H1 (cell line): ENCODE results near the gene LCN9. TPM values are rescaled to one million over a fixed set of nuclear protein-coding genes. Genes with fewer than 3 reads are reported as not detected.

ENCODE experiments used
- CTCF ChIA-PET: fragments of 300-600 bp; sonication (Branson Sonifier 250); formaldehyde crosslinking; loops from one replicate; lab custom pipeline; 2021; ENCODE audit not compliant: partially characterized antibody; lab: Charles Lee
- POLR2A ChIA-PET: fragments of 300-600 bp; sonication (Branson Sonifier 250); formaldehyde crosslinking; loops from one replicate; lab custom pipeline; 2021; ENCODE audit warnings: inconsistent platforms; ENCODE audit not compliant: partially characterized antibody; lab: Charles Lee
- DNase-seq, 2 experiments: peaks; one replicate each; pipeline versions ENCODE4 v3.0.0 to v3.0.0-alpha.2; 2010 to 2022; ENCODE audit warnings: low spot score in 2 of 2, low read depth in 1 of 2, mixed read lengths in 1 of 2
- FAIRE-seq: peaks from 2 replicates; lab custom pipeline; 2011; peaks lifted over from hg19 to GRCh38; lab: Jason Lieb, UNC
- H2AFZ ChIP-seq: 2 replicates; pipeline ENCODE4 v1.8.1; 2012; ENCODE audit warnings: low read length, inconsistent platforms
- H2AK5ac ChIP-seq: 2 replicates; pipeline ENCODE4 v1.6.1; 2013; ENCODE audit warnings: low read depth, low read length
- H2BK120ac ChIP-seq: replicated peaks from 2 replicates; pipeline ENCODE3; 2013; ENCODE audit warnings: low read depth, low read length, inconsistent platforms
- H2BK12ac ChIP-seq: 2 replicates; pipeline ENCODE4 v1.6.1; 2013; ENCODE audit warnings: low read depth, low read length
- H2BK15ac ChIP-seq: 2 replicates; pipeline ENCODE4 v1.6.1; 2013; ENCODE audit warnings: low read length
- H2BK20ac ChIP-seq: 2 replicates; pipeline ENCODE4 v1.6.1; 2013; ENCODE audit warnings: low read length
- H2BK5ac ChIP-seq: 2 replicates; pipeline ENCODE4 v1.6.1; 2013; ENCODE audit warnings: low read depth, low read length
- H3K14ac ChIP-seq: 2 replicates; pipeline ENCODE4 v1.6.1; 2013; ENCODE audit warnings: inconsistent platforms; ENCODE audit not compliant: insufficient read length
- H3K18ac ChIP-seq: 2 replicates; pipeline ENCODE4 v1.6.1; 2013; ENCODE audit warnings: low read length; ENCODE audit errors: extremely low read depth
- H3K23ac ChIP-seq: 2 replicates; pipeline ENCODE4 v1.6.1; 2013; ENCODE audit warnings: inconsistent platforms; ENCODE audit not compliant: insufficient read length
- H3K23me2 ChIP-seq: 2 replicates; pipeline ENCODE4 v1.6.1; 2013; ENCODE audit warnings: low read depth, low read length
- H3K27ac ChIP-seq: 2 replicates; pipeline ENCODE4 v1.6.1; 2011; ENCODE audit warnings: low read depth, low read length, inconsistent platforms
- H3K27me3 ChIP-seq, 4 experiments: replicated peaks in 1 of 4; 1 replicate in 1 of 4; 2 replicates in 3 of 4; pipeline versions ENCODE4 v1.6.1 to v1.8.1; 2011 to 2013; ENCODE audit warnings: low read length in 3 of 4, mild to moderate bottlenecking in 3 of 4, inconsistent platforms in 2 of 4, mixed read lengths in 2 of 4, moderate library complexity in 1 of 4; ENCODE audit not compliant: control insufficient read depth in 3 of 4, insufficient read depth in 3 of 4; ENCODE audit errors: extremely low read depth in 1 of 4
- H3K36me3 ChIP-seq, 4 experiments: 2 replicates each; pipeline versions ENCODE4 v1.6.1 to v1.8.1; 2011 to 2013; ENCODE audit warnings: mild to moderate bottlenecking in 4 of 4, low read length in 3 of 4, moderate library complexity in 2 of 4, control low read depth in 1 of 4, inconsistent platforms in 1 of 4; ENCODE audit not compliant: insufficient read depth in 4 of 4, control insufficient read depth in 2 of 4
- H3K4ac ChIP-seq: replicated peaks from 2 replicates; pipeline ENCODE3; 2013; ENCODE audit warnings: low read length, low read depth, mixed read lengths, inconsistent platforms; ENCODE audit not compliant: insufficient read length
- H3K4me1 ChIP-seq, 4 experiments: replicated peaks in 1 of 4; 1 replicate in 1 of 4; 2 replicates in 3 of 4; pipeline versions ENCODE4 v1.6.1 to v1.8.1; 2011 to 2013; ENCODE audit warnings: low read length in 3 of 4, inconsistent platforms in 2 of 4, mixed read lengths in 1 of 4; ENCODE audit not compliant: insufficient read depth in 4 of 4, control insufficient read depth in 3 of 4
- H3K4me2 ChIP-seq, 2 experiments: 2 replicates each; pipeline versions ENCODE4 v1.6.1 to v1.8.1; 2011 to 2013; ENCODE audit warnings: low read depth in 2 of 2, low read length in 2 of 2, control low read depth in 1 of 2, inconsistent platforms in 1 of 2, mild to moderate bottlenecking in 1 of 2; ENCODE audit not compliant: insufficient read depth in 1 of 2
- H3K4me3 ChIP-seq, 4 experiments: fragments of 200-600, 300-600 bp in 1 of 4; sonication (generic), shearing (Covaris generic), sonication (Bioruptor Twin) in 1 of 4; 2 replicates each; pipeline versions ENCODE4 v1.5.1 to v1.8.1; 2011 to 2016; ENCODE audit warnings: low read length in 4 of 4, low read depth in 3 of 4, control low read depth in 2 of 4, inconsistent platforms in 2 of 4, mild to moderate bottlenecking in 2 of 4, mixed read lengths in 1 of 4, moderate library complexity in 1 of 4; ENCODE audit not compliant: insufficient read depth in 2 of 4; ENCODE audit errors: extremely low read depth in 1 of 4
- H3K56ac ChIP-seq: replicated peaks from 2 replicates; pipeline ENCODE3; 2013; ENCODE audit warnings: low read depth, mild to moderate bottlenecking, mixed read lengths, low read length, inconsistent platforms; ENCODE audit not compliant: insufficient read length
- H3K79me1 ChIP-seq: 2 replicates; pipeline ENCODE4 v1.6.1; 2013; ENCODE audit warnings: low read depth, low read length, control low read depth
- H3K79me2 ChIP-seq, 2 experiments: 2 replicates each; pipeline versions ENCODE4 v1.6.1 to v1.8.1; 2012 to 2013; ENCODE audit warnings: low read length in 2 of 2, mild to moderate bottlenecking in 2 of 2, inconsistent platforms in 1 of 2; ENCODE audit not compliant: insufficient read depth in 2 of 2, control insufficient read depth in 1 of 2
- H3K9ac ChIP-seq, 4 experiments: replicated peaks in 1 of 4; 1 replicate in 1 of 4; 2 replicates in 3 of 4; pipeline versions ENCODE4 v1.6.1 to v1.8.1; 2011 to 2013; ENCODE audit warnings: low read depth in 3 of 4, low read length in 3 of 4, control low read depth in 2 of 4, mild to moderate bottlenecking in 2 of 4, moderate library complexity in 2 of 4, inconsistent platforms in 1 of 4; ENCODE audit errors: extremely low read depth in 1 of 4
- H3K9me3 ChIP-seq, 2 experiments: 2 replicates each; pipeline versions ENCODE4 v1.6.1 to v1.8.1; 2012 to 2013; ENCODE audit warnings: mild to moderate bottlenecking in 2 of 2, moderate library complexity in 2 of 2, control low read depth in 1 of 2, inconsistent platforms in 1 of 2, low read depth in 1 of 2, low read length in 1 of 2, mixed read lengths in 1 of 2; ENCODE audit not compliant: insufficient read depth in 2 of 2
- H4K20me1 ChIP-seq, 2 experiments: replicated peaks in 1 of 2; 2 replicates each; pipeline versions ENCODE3 to v1.8.1; 2011 to 2013; ENCODE audit warnings: inconsistent platforms in 2 of 2, low read length in 2 of 2, mild to moderate bottlenecking in 1 of 2; ENCODE audit not compliant: insufficient read depth in 2 of 2, control insufficient read depth in 1 of 2
- H4K5ac ChIP-seq: 2 replicates; pipeline ENCODE4 v1.6.1; 2013; ENCODE audit warnings: low read length, low read depth, mixed read lengths, inconsistent platforms; ENCODE audit not compliant: insufficient read length
- H4K8ac ChIP-seq: 2 replicates; pipeline ENCODE4 v1.8.0; 2013; ENCODE audit warnings: mild to moderate bottlenecking, moderate library complexity, low read length, inconsistent platforms; ENCODE audit not compliant: insufficient read depth; ENCODE audit errors: extremely low read depth
- H4K91ac ChIP-seq: replicated peaks from 2 replicates; pipeline ENCODE3; 2013; ENCODE audit warnings: low read length, mixed read lengths, inconsistent platforms; ENCODE audit not compliant: insufficient read length
- ASH2L ChIP-seq: fragments of 200-600, 300-600 bp; sonication (generic); IDR thresholded peaks from one replicate; pipeline ENCODE4 v1.7.1; 2017; ENCODE audit warnings: low read length
- BCL11A ChIP-seq, 2 experiments: IDR thresholded peaks; one replicate each; pipeline ENCODE4 v1.6.1; 2011; ENCODE audit warnings: low read depth in 2 of 2, low read length in 2 of 2, mild to moderate bottlenecking in 2 of 2
- EP300 ChIP-seq, 2 experiments: IDR thresholded peaks; 1 replicate in 1 of 2; 2 replicates in 1 of 2; pipeline ENCODE4 v1.6.1; 2011 to 2012; ENCODE audit warnings: low read depth in 2 of 2, low read length in 2 of 2, mild to moderate bottlenecking in 2 of 2, borderline replicate concordance in 1 of 2, inconsistent platforms in 1 of 2, moderate library complexity in 1 of 2
- SP1 ChIP-seq: IDR thresholded peaks from 2 replicates; pipeline ENCODE4 v1.6.1; 2011; ENCODE audit warnings: low read depth, low read length
- ZNF274 ChIP-seq: IDR thresholded peaks from 2 replicates; pipeline ENCODE4 v1.7.0; 2012; ENCODE audit warnings: low read length, borderline replicate concordance; ENCODE audit errors: extremely low read depth
- whole genome bisulfite sequencing, 2 experiments: shearing (Covaris generic) in 1 of 2; methylation state at CpG; one replicate each; pipeline versions ENCODE4 v1.1.6 to v1.1.7; 2013 to 2015; ENCODE audit warnings: low lambda C conversion rate in 2 of 2, mixed read lengths in 2 of 2, inconsistent platforms in 1 of 2, low coverage in 1 of 2, missing lambda C conversion rate in 1 of 2; ENCODE audit not compliant: insufficient replicate concordance in 2 of 2, insufficient coverage in 1 of 2, insufficient read length in 1 of 2; ENCODE audit errors: extremely low coverage in 1 of 2, missing lambda C conversion rate in 1 of 2; 5-methylcytosine and 5-hydroxymethylcytosine counted together
- polyA plus RNA-seq, 7 experiments: library from polyadenylated mRNA; depleted of rRNA in 3 of 7; stranded (reverse) in 5 of 7; unstranded in 2 of 7; fragments of >200 nt in 5 of 7; fragments of 200-250 nt in 2 of 7; gene quantifications; 1 replicate in 5 of 7; 2 replicates in 1 of 7; 4 replicates in 1 of 7; pipeline versions ENCODE4 v1.2.1 to v1.2.3, GENCODE V29; 2011 to 2013; ENCODE audit warnings: missing spikeins in 2 of 7, mixed read lengths in 2 of 7
- total RNA-seq: library from RNA; stranded (reverse); fragmentation: NEBNext Ultra II Directional; extraction: Animal tissue kit (Norgen Biotek cat#: 25700); gene quantifications from 2 replicates; pipeline ENCODE4 v1.2.1, GENCODE V29; 2021

The LCN9 gene
- total and polyA plus RNA-seq, 2 of the 8 experiments (the other 6 are each of a cell fraction or from before 2014, with no cell fraction given) = 2.3 to 3.1 TPM

DNA sequence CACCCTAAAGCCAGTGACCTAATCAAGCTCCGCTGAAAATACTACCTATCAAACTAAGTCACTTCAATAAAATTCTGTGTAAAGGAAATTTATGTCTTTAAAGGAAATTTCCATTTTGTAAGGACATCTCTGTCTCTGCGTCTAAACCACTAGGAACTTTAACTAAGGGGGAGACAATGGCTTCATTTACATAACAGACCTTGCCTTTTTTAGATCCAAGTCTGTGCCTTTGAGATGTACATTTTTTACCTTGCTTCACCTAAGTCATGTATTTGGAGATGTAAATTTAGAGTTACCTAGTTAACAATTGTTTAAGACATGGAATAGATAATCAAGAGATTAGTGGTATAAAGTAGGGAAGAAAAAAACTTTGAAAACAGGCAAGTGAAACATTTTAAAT lies 13.6 kb upstream of the LCN9 start:
- Histone ChIP-seq H2BK12ac (no peak overlapping the region), H3K4ac (no peak overlapping the region), H3K4me3 (peak overlapping the region; percentile 3 to 58 (median 36); a peak in 6 of 8 replicates), H2BK20ac (no peak overlapping the region), H3K14ac (no peak overlapping the region), H3K9ac (peak overlapping the region in 1 of 4 experiments; percentile 6; a peak in 2 of 7 replicates), H4K91ac (peak overlapping the region; percentile 61), H2BK5ac (peak overlapping the region; percentile 7; the same call in 1 of the 2 replicates), H3K4me2 (peak overlapping the region; percentile 63 to 73; a peak in 3 of 4 replicates), H3K27ac (peak overlapping the region; percentile 68; the same call in 1 of the 2 replicates), H3K27me3 (no peaks in the 10 kb centered on the region), H4K5ac (peak overlapping the region; percentile 86), H3K79me1 (no peaks in the 10 kb centered on the region), H4K8ac (no peak overlapping the region), H4K20me1 (peaks cover 0 to 4% of the 10 kb centered on the region in 2 experiments), H2BK120ac (no peak overlapping the region), H3K36me3 (peaks cover 0 to 29% (median 3%) of the 10 kb centered on the region in 4 experiments; a peak in 6 of 8 replicates), H3K79me2 (no peaks in the 10 kb centered on the region), H3K4me1 (peaks cover 4 to 20% (median 6%) of the 10 kb centered on the region in 4 experiments; a peak in 6 of 7 replicates), H3K56ac (no peak overlapping the region), H3K23ac (no peak overlapping the region), H3K23me2 (peaks cover 4% of the 10 kb centered on the region), H2AFZ (no peak overlapping the region), H3K9me3 (peaks cover 31 to 32% of the 10 kb centered on the region in 2 experiments), H2BK15ac (no peak overlapping the region), H2AK5ac (no peak overlapping the region), H3K18ac (no peak overlapping the region)
- POLR2A ChIA-PET = interaction anchor here (1.2 to 3.0 kb wide), 8 partner anchors 8 to 199 kb away, joined by 3 to 19 read pairs (median 4); partner anchors contain the start of gene LCN9
- CTCF ChIA-PET = interaction anchor here (1.1 to 1.9 kb wide), 4 partner anchors 10 to 46 kb away, joined by 3 read pairs; partner anchors contain the start of gene GLT6D1
- FAIRE-seq = no peak
- 3% methylated on average over 2 of the region's 2 CpGs; no CpG with 5 or more reads in 1 of the 2 experiments for WGBS, 2 experiments
- no peak for DNase-seq
- TF ChIP-seq ZNF274 = no peak
- TF ChIP-seq EP300 (IDR thresholded peaks at IDR 0.05; ENCODE audit: borderline replicate concordance in 1 of 2, low read depth in 2 of 2, low read length in 2 of 2) = 0 out of 3 replicates have a peak, but pooled peaks of 1 of the 2 experiments have one; percentile 20
- TF ChIP-seq SP1 = no peak
- TF ChIP-seq ASH2L = no peak
- TF ChIP-seq BCL11A (IDR thresholded peaks at IDR 0.05; ENCODE audit: low read depth in 2 of 2, low read length in 2 of 2) = no peak
